HG03060 (cell line): Measurements from ENCODE around the gene HECTD1.
"Not testable (repeated sequence)": the region's sequence is repeated elsewhere in the genome, so short reads cannot be mapped to it uniquely, and the experiment has no call there.

ENCODE experiments used
- ATAC-seq: cut with Tn5 transposase; IDR thresholded peaks from one replicate; pipeline ENCODE4 v1.9.1; 2021; ENCODE audit warnings: low read depth, moderate number of reproducible peaks; ENCODE audit not compliant: unreplicated experiment

The HECTD1 gene

DNA sequence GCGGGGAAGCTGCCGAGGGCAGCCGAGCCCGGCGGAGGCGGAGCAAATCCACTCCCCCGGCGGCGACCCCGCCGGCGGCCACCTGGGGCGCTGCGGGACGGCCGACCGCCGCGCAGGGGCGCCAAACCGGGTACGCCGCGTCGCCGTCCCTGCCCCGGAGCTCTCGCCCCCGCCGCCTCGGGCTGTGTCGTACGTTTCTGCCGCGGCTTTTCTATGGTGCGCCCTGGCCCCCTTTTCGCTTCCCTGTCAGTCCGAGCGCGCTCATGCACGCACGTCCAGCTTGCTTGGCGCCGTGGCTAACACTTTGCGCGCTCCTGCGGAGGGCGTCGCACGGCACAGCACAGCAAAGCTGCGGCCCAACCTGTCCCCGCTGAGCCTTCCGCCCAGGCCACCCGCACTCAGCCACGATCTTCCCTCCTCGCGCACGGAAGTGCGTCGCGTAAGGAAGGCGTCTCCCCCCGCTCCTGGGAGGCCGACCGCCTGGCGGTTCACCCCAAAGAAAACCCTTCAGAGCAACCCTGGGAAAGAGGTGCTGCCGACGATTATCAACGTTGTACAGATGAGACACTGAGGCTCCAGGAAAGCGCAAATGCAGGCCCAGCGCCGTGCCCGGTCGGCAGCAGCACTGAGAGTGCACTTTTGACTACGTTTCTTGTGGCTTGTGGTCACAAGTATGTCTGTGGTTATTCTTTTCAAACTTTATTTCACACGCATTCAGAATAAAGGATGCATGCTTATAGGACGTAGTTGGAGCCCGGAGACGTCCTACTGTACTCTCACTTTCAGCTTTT, at the start of gene HECTD1:
Gene HECTD1, minus strand, starts transcription at position 39 of the 791 bp plus-strand sequence. CDS start 1,857 bp downstream, outside the sequence.
- peak; percentile 54 for ATAC-seq

DNA sequence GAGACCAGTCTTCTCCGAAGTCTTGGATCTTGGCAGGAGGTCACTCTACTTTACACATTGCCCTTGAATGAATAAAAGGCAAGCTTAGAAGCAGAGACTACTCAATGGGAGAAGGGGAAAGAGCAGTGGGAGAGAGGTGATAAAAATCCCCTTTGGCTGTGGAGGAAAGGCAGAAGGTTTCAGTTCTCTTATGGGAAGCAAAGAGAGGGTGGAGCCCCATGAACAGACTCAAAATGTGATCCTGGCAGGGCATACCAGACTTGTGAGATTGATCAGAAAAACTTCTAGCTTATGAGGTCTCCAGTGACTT, 49.6 kb upstream of the HECTD1 start:
- ATAC-seq = no peak

- no peak for ATAC-seq
Measured at GRCh38 chr14:31256534-31257243, 49.1 kb upstream of the HECTD1 start.

DNA sequence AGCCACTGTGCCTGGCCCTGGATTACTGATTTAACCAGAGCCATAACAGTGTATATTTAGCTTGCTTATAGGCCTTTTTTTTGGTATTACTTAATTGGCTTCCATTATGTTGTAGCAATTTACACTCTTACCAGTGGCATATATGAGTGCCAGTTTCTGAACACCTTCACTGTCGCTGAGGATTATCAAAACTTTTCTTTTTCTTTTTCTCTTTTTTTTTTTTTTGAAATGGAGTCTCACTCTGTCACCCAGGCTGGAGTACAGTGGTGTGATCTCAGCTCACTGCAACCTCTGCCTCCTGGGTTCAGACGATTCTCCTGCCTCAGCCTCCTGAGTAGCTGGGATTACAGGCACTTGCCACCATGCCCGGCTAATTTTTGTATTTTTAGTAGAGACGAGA, 48.3 kb upstream of the HECTD1 start:
- ATAC-seq = not testable (repeated sequence)

GRCh38 chr14:31255286-31255685, 47.7 kb upstream of the HECTD1 start:
- ATAC-seq = no peak

DNA sequence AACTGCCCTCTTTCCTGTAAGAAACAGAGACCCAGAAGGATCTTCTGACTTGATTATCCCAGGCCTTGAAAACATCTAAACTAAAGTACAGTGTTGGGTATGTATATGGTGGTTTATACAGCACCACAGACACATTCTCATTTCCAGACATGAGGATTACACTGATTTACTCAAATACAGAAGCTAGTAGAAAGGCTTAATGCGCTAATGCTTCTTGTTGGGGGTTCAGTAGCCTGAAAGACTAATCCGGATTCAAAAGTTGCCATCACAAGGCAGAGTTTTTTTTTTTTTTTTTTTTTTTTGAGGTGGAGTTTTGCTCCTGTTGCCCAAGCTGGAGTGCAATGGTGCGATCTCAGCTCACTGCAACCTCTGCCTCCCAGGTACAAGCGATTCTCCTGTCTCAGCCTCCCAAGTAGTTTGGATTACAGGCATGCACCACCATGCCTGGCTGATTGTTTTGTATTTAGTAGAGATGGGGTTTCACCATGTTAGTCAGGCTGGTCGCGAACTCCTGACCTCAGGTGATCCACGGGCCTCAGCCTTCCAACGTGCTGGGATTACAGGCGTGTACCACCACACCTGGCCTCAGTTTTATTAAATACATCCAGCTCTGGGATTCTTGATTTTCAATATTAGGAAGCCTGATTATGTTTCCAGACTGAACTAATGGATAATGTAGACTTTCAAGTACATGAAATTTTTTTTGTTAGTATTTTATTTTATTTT, 46.3 kb upstream of the HECTD1 start:
- no peak for ATAC-seq

DNA sequence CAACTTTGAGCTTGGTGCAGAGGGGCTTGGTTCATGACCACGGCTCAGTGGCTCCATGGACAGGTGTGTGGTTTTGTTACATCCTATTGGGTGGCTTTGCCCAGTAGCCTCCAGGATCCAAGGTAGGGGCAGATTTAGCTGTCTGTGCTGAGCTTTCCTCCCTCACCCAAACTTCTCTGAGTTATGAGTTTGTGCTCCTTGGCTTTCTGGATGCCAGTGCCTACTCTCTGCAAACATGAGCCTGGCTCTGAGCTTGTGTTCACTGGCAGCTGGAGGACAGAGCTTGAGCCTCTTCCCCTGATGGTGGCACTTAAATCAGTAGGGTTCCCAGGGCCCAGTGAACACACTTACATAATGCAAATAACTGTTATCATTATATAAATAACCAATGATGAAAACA, 45.3 kb upstream of the HECTD1 start:
- ATAC-seq = no peak

DNA sequence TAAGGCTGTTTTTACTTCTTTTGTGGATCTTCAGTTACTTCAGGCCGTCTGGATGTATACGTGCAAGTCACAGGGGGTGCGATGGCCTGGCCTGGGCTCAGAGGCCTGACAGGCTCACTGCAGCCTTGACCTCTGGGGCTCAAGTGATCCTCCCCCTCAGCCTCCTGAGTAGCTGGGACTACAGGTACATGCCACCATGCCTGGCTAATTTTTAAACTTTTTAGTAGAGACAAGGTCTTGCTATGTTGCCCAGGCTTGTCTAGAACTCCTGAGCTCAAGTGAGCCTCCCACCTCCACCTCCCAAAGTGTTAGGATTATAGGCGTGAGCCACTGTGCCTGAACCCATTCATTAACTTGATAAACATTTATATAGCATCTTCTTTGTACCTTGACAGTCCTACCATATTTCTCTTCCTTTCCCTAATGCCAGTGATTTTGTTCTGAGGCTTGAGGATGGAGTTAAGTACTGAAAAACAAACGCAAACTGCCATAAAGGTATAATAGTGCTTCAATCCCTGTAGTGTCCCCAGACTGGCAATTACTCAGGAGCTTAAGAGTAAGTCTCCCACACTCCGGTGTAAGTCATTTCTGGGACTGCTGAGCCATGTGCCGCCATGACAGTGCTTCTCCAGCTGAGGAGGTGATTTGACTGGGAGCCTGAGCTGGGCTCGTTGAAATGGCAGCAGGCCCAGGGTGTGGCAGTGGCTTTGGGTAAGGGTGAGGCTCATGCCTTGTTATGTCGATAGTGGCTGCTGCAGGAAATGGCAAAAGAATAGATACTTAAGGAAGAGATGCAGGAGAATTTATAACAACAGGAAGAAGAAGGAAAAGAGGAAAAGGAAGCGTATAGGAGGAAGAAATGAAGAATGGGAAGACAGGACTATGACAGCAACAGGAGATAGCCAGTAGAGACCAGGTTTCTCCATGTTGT, 43.7 kb upstream of the HECTD1 start:
- no peak for ATAC-seq

DNA sequence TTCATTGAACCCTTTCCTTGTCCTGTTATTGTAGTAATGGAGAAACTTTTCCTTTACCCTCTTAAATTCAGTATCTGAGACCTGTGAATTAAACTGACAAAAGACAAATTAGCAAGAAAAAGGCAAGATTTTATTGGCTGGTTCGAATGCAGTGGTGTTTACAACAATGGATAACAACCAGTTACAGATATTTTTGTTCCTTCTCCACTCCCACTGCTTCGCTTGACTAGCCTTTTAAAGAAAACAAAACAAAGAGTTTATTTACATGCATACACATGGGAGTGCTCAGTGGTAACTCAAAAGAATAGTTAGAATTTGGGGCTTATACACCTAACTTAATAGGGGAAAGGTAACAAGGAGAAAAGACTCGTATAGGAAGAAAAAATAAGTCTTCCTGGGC, 37.0 kb upstream of the HECTD1 start:
- ATAC-seq = no peak

DNA sequence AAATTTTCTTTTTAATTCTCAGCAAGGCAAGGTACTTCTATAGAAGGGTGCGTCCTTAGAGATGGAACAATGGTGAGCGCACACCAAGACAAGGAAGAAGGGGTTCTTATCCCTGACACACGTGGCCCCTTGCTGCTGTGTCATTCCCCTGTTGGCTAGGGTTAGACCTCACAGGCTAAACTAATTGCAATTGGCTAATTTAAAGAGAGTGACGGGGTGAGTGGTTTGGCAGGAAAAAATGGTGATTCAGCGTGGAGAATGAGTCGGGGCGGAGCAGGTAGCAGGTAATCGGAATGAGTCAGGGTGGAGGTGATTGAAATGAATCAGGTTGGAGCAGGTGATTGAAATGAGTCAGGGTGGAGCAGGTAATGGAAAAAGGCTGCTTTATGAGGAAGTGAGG, 36.3 kb upstream of the HECTD1 start:
- no peak for ATAC-seq

GRCh38 chr14:31242161-31242940, 34.8 kb upstream of the HECTD1 start:
- ATAC-seq = not testable (repeated sequence)

DNA sequence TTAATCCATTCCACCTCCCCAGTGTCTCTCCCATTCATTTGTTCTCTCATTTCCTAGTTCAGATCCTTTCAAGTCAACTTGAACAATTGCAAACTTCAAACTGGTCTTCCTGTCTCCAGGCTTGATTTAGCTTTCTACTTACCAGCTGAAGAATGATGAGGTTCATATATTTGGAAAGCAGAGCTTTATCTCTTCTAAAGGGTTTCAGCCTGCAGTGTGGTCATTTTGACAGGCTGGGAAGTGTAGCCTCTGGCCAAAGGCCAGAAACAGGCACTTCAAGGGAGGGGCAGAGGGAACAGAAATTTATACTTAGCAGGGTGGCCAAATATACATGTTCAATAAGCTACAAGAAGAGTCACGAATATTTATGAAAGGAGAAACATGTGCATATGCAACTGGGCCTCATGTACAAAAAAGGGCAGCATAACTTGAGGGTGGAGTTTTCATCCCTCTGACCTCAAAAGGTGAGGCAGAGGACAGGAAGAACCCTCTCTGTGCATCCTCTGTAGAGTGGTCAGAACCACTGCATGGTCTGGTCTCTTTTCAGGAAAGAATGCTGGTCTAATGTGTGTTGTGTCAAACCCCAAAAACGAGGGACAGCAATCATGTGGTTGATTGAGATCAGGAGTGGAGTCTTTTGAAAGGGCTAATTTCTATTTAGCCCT, 34.0 kb upstream of the HECTD1 start:
- ATAC-seq = no peak

- no peak for ATAC-seq
Measured at GRCh38 chr14:31239741-31240140, 32.1 kb upstream of the HECTD1 start.

DNA sequence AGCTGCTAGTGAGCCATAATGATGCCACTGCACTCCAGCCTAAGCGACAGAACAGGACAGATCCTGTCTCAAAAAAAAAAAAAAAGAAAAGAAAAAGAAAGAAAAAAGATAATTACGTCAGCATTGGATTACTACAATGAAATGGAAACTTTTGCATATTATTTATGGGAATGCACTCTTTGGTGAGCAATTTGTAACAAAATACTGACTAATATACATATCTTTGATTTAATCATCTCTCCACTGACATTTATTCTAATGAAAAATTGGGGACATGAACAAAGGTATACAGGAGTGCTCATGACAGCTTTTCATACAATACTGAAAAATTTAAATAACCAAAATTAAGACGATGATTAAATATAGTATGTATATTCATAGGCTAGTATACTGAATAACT, 27.9 kb upstream of the HECTD1 start:
- ATAC-seq = no peak

GRCh38 chr14:31232081-31232480, 24.5 kb upstream of the HECTD1 start:
- no peak for ATAC-seq

- not testable (repeated sequence) for ATAC-seq
Measured at GRCh38 chr14:31231272-31231671, 23.7 kb upstream of the HECTD1 start.

- ATAC-seq = no peak
Measured at GRCh38 chr14:31230573-31230958, 23.0 kb upstream of the HECTD1 start.

- ATAC-seq = no peak
Measured at GRCh38 chr14:31229638-31230572, 22.3 kb upstream of the HECTD1 start.
